Esophagus squamous epithelium (tissue), 4 donors: ENCODE results near the gene IQCK.

Experiments used
- CTCF ChIP-seq, 6 experiments: fragments of 450-650 bp in 4 of 6; fragments of 200-600 bp in 2 of 6; sonication (generic) in 2 of 6; IDR thresholded peaks; one replicate each; pipeline ENCODE4 v1.5.1; 2016 to 2019; ENCODE audit warnings: antibody characterized with exemption in 6 of 6, mild to moderate bottlenecking in 4 of 6, moderate library complexity in 4 of 6
- POLR2A ChIP-seq, 4 donors: fragments of 450-650 bp; IDR thresholded peaks; one replicate each; pipeline ENCODE4 v1.6.1; 2017; ENCODE audit warnings: antibody characterized with exemption in 4 of 4, mild to moderate bottlenecking in 4 of 4, moderate library complexity in 3 of 4

GRCh38 chr16:19805459-19806162 is 87.5 kb downstream of the IQCK start:
- TF ChIP-seq POLR2A (IDR thresholded peaks at IDR 0.05) (no peak), CTCF (IDR thresholded peaks at IDR 0.05) (no peak)
